Measurements from ENCODE around the gene FMO2.

DNA sequence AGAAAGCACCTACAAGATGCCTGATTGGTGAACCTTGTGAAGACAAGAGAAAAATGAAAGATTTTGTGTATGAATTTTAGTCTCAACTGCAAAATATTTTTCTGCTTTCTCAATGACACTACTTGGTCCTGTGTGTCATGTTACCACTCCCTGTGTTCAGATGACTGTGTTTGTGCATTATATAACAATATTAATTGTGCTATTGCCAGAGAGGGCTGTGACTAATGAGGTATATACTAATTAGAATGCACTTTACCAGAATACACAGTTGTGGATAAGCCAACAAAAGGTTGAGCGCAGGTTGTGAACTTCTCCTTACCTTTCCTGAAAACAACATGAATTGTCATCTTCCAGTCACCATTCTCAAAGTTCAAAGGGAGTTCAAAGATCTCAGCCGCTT, 17.3 kb upstream of the FMO2 start:
- no peak for TF ChIP-seq ETV6 (conservative IDR thresholded peaks at IDR 0.05 in 1 of 2, IDR thresholded peaks at IDR 0.05 in 1 of 2; ENCODE audit: borderline replicate concordance in 1 of 2, low read depth in 1 of 2)
- TF ChIP-seq ASH2L (IDR thresholded peaks at IDR 0.05; ENCODE audit: borderline replicate concordance, low read depth) = no peak
- no peak for TF ChIP-seq CTCF (IDR thresholded peaks at IDR 0.05 in 2 of 3, conservative IDR thresholded peaks at IDR 0.05 in 1 of 3; ENCODE audit: control insufficient read depth in 2 of 3, extremely low read depth in 1 of 3, insufficient read depth in 1 of 3, low read depth in 3 of 3, low read length in 3 of 3)
- no peak for TF ChIP-seq EP300 (IDR thresholded peaks at IDR 0.05; ENCODE audit: borderline replicate concordance in 1 of 2, control insufficient read depth in 1 of 2, low read depth in 2 of 2, low read length in 2 of 2)
- TF ChIP-seq WRNIP1 (IDR thresholded peaks at IDR 0.05; ENCODE audit: borderline replicate concordance, low read depth, low read length) = no peak
- no peak for TF ChIP-seq MTA3 (IDR thresholded peaks at IDR 0.05; ENCODE audit: borderline replicate concordance, low read length)
- no peak for TF ChIP-seq NR2C2 (IDR thresholded peaks at IDR 0.05; ENCODE audit: borderline replicate concordance, control insufficient read depth, insufficient read length, low read depth)
- TF ChIP-seq FOS (IDR thresholded peaks at IDR 0.05; ENCODE audit: borderline replicate concordance, extremely low read depth, insufficient read length) = no peak
- no peak for TF ChIP-seq KAT2A (conservative IDR thresholded peaks at IDR 0.05; ENCODE audit: control insufficient read depth, low read depth, low read length)
- TF ChIP-seq ZNF274 (IDR thresholded peaks at IDR 0.05; ENCODE audit: insufficient read depth, insufficient read length) = no peak
- TF ChIP-seq CHD4 (IDR thresholded peaks at IDR 0.05) = no peak
- TF ChIP-seq POLR2AphosphoS5 (IDR thresholded peaks at IDR 0.05; ENCODE audit: low read length) = no peak

Data from GM12878 (cell line).